Activated naive CD8-positive, alpha-beta T cell treated with anti-CD3 and anti-CD28 coated beads, Interleukin-2, amount 50 U/mL, for 16 hours (primary cell): ENCODE results near the gene DOCK11.

Experiments used
- DNase-seq: peaks from one replicate; pipeline ENCODE4 v3.0.0-alpha.2; 2020; ENCODE audit warnings: low read depth, low spot score

DOCK11 gene

GRCh38 chrX:118502161-118502789 lies 6.7 kb downstream of the DOCK11 start:
- no peak for DNase-seq

GRCh38 chrX:118503260-118504041 lies 7.8 kb downstream of the DOCK11 start:
- DNase-seq: no peak

- no peak for DNase-seq
Measured at GRCh38 chrX:118504581-118504980, 9.0 kb downstream of the DOCK11 start.

- no peak for DNase-seq
Measured at GRCh38 chrX:118506805-118507480, 11.3 kb downstream of the DOCK11 start.

GRCh38 chrX:118507766-118508165 lies 12.2 kb downstream of the DOCK11 start:
- DNase-seq: no peak

- DNase-seq: no peak
Measured at GRCh38 chrX:118508221-118508620, 12.6 kb downstream of the DOCK11 start.

- DNase-seq: no peak
Measured at GRCh38 chrX:118508635-118509034, 13.0 kb downstream of the DOCK11 start.

- no peak for DNase-seq
Measured at GRCh38 chrX:118510111-118510510, 14.5 kb downstream of the DOCK11 start.

- DNase-seq: no peak
Measured at GRCh38 chrX:118513120-118513898, 17.7 kb downstream of the DOCK11 start.

- no peak for DNase-seq
Measured at GRCh38 chrX:118519411-118520215, 24.0 kb downstream of the DOCK11 start.

GRCh38 chrX:118520216-118521206 lies 24.9 kb downstream of the DOCK11 start:
- no peak for DNase-seq

GRCh38 chrX:118521435-118521834 lies 25.8 kb downstream of the DOCK11 start:
- no peak for DNase-seq

GRCh38 chrX:118522230-118522926 lies 26.8 kb downstream of the DOCK11 start:
- DNase-seq: no peak

GRCh38 chrX:118523920-118524319 lies 28.3 kb downstream of the DOCK11 start:
- no peak for DNase-seq

- no peak for DNase-seq
Measured at GRCh38 chrX:118524344-118524743, 28.7 kb downstream of the DOCK11 start.

- no peak for DNase-seq
Measured at GRCh38 chrX:118525174-118525730, 29.6 kb downstream of the DOCK11 start.

- DNase-seq: no peak
Measured at GRCh38 chrX:118526149-118526548, 30.5 kb downstream of the DOCK11 start.

- peak; percentile 19 for DNase-seq
Measured at GRCh38 chrX:118528071-118528737, 32.6 kb downstream of the DOCK11 start.
